Measurements from ENCODE around the gene DUSP21.
"Not testable (repeated sequence)": the region's sequence is repeated elsewhere in the genome, so short reads cannot be mapped to it uniquely, and the experiment has no call there.

The DUSP21 gene

GRCh38 chrX:44844204-44844603, 383 bp downstream of the DUSP21 start:
- no peak overlapping the region for H2BK5ac ChIP-seq (ENCODE audit: low read length)
- H2AK5ac ChIP-seq (ENCODE audit: low read depth, low read length) = no peak overlapping the region
- no peak overlapping the region for H4K8ac ChIP-seq (ENCODE audit: low read depth, low read length)
- no peaks in the 10 kb centered on the region for H3K4me1 ChIP-seq (ENCODE audit: control insufficient read depth in 2 of 2, insufficient read depth in 1 of 2, low read depth in 1 of 2, low read length in 2 of 2)
- no peak overlapping the region for H3K4me2 ChIP-seq (ENCODE audit: insufficient read depth, low read length, poor library complexity, severe bottlenecking)
- no peak overlapping the region for H2BK15ac ChIP-seq (ENCODE audit: low read length)
- no peak overlapping the region for H3K9ac ChIP-seq (ENCODE audit: low read depth, low read length, poor library complexity)
- H3K4me3 ChIP-seq (ENCODE audit: low read length in 2 of 2) = no peak overlapping the region
- H3K36me3 ChIP-seq (replicated peaks in 1 of 2; ENCODE audit: control insufficient read depth in 2 of 2, insufficient read depth in 2 of 2, low read length in 2 of 2) = no peaks in the 10 kb centered on the region
- no peak overlapping the region for H3K14ac ChIP-seq (ENCODE audit: low read length)
- no peak overlapping the region for H3K4ac ChIP-seq (ENCODE audit: low read length)
- no peaks in the 10 kb centered on the region for H3K79me1 ChIP-seq (ENCODE audit: low read depth, low read length)
- no peak overlapping the region for H3K27ac ChIP-seq (replicated peaks; ENCODE audit: low read length)
- H4K91ac ChIP-seq (ENCODE audit: low read depth, low read length, poor library complexity) = no peak overlapping the region
- no CpG with 5 or more reads among the region's 26 CpGs for WGBS, 2 donors (ENCODE audit: extremely low coverage in 2 of 2, insufficient read length in 2 of 2, insufficient replicate concordance in 1 of 2)
- no peaks in the 10 kb centered on the region for H3K27me3 ChIP-seq (ENCODE audit: control insufficient read depth in 3 of 3, insufficient read depth in 3 of 3, low read depth in 1 of 3, low read length in 3 of 3)
- no peak for DNase-seq (ENCODE audit: low spot score)
- H3K18ac ChIP-seq (ENCODE audit: low read length) = no peak overlapping the region
- H2BK120ac ChIP-seq (ENCODE audit: low read depth, low read length) = no peak overlapping the region
- no peak overlapping the region for H2BK12ac ChIP-seq (ENCODE audit: low read length)
- no peak overlapping the region for H3K23ac ChIP-seq (ENCODE audit: low read depth, low read length, poor library complexity)
- H3K9me3 ChIP-seq (replicated peaks in 1 of 2; ENCODE audit: control insufficient read depth in 2 of 2, insufficient read depth in 1 of 2, low read depth in 1 of 2, low read length in 2 of 2) = no peaks in the 10 kb centered on the region
- no peak overlapping the region for H2AFZ ChIP-seq (ENCODE audit: low read length)

DNA sequence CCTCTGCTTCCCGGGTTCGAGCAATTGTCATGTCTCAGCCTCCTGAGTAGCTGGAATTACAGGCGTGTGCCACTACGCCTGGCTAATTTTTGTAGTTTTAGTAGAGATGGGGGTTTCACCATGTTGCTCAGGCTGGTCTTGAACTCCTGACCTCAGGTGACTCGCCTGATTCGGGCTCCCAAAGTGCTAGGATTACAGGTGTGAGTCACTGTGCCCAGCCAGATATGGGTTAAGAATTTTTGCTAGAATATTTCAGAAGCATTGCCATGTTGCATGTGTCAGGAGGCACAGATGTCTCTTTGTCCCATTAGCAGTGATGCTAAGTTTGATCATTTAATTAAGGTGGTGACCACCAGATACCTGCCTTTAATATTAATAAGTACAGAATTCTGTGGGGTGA, 7.1 kb downstream of the DUSP21 start:
- not testable (repeated sequence) for H3K9me3 ChIP-seq (replicated peaks in 1 of 2; ENCODE audit: control insufficient read depth in 2 of 2, insufficient read depth in 1 of 2, low read depth in 1 of 2, low read length in 2 of 2); H4K91ac ChIP-seq (ENCODE audit: low read depth, low read length, poor library complexity); H3K18ac ChIP-seq (ENCODE audit: low read length); H2BK15ac ChIP-seq (ENCODE audit: low read length); H3K27me3 ChIP-seq (ENCODE audit: control insufficient read depth in 3 of 3, insufficient read depth in 3 of 3, low read depth in 1 of 3, low read length in 3 of 3); H2BK5ac ChIP-seq (ENCODE audit: low read length); H3K4me3 ChIP-seq (ENCODE audit: low read length in 2 of 2); H3K14ac ChIP-seq (ENCODE audit: low read length); H3K36me3 ChIP-seq (replicated peaks in 1 of 2; ENCODE audit: control insufficient read depth in 2 of 2, insufficient read depth in 2 of 2, low read length in 2 of 2); H3K27ac ChIP-seq (replicated peaks; ENCODE audit: low read length); H3K4me2 ChIP-seq (ENCODE audit: insufficient read depth, low read length, poor library complexity, severe bottlenecking); H3K4ac ChIP-seq (ENCODE audit: low read length); H4K8ac ChIP-seq (ENCODE audit: low read depth, low read length); H3K23ac ChIP-seq (ENCODE audit: low read depth, low read length, poor library complexity); H3K9ac ChIP-seq (ENCODE audit: low read depth, low read length, poor library complexity); H3K79me1 ChIP-seq (ENCODE audit: low read depth, low read length); H2BK12ac ChIP-seq (ENCODE audit: low read length); H3K4me1 ChIP-seq (ENCODE audit: control insufficient read depth in 2 of 2, insufficient read depth in 1 of 2, low read depth in 1 of 2, low read length in 2 of 2); H2AFZ ChIP-seq (ENCODE audit: low read length); H2AK5ac ChIP-seq (ENCODE audit: low read depth, low read length); H2BK120ac ChIP-seq (ENCODE audit: low read depth, low read length); DNase-seq (ENCODE audit: low spot score)
- no CpG with 5 or more reads among the region's 6 CpGs for WGBS, 2 donors (ENCODE audit: extremely low coverage in 2 of 2, insufficient read length in 2 of 2, insufficient replicate concordance in 1 of 2)

DNA sequence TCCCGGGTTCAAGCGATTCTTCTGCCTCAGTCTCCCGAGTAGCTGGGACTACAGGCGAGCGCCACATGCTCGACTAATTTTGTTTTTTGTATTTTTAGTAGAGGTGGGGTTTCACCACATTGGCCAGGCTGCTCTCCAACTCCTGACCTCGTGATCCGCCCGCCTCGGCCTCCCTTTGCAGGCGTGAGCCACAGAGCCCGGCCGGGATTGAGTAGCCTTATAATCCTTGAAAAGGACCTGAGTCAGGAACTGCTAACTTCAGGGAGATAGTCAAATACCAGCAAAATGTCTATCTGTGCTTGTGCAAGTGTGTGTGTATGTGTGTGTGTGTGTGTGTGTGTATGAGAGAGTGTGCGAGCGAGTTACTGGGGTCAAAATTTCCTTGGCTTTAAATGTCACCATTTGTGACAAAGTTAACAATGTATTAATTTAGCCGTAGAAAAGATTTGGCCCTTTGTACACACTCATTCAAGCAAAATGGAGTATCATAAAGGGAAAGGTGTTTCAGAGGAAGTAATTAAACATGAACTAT, 27.4 kb downstream of the DUSP21 start:
- Histone ChIP-seq H3K79me1 (ENCODE audit: low read depth, low read length) (peaks cover 2% of the 10 kb centered on the region), H2AK5ac (ENCODE audit: low read depth, low read length) (no peak overlapping the region), H2BK5ac (ENCODE audit: low read length) (no peak overlapping the region), H2BK12ac (ENCODE audit: low read length) (no peak overlapping the region), H3K4me1 (ENCODE audit: control insufficient read depth in 2 of 2, insufficient read depth in 1 of 2, low read depth in 1 of 2, low read length in 2 of 2) (no peaks in the 10 kb centered on the region), H3K27ac (replicated peaks; ENCODE audit: low read length) (peak overlapping the region; percentile 28), H2BK120ac (ENCODE audit: low read depth, low read length) (no peak overlapping the region), H3K14ac (ENCODE audit: low read length) (no peak overlapping the region), H3K23ac (ENCODE audit: low read depth, low read length, poor library complexity) (no peak overlapping the region), H2AFZ (ENCODE audit: low read length) (no peak overlapping the region), H2BK15ac (ENCODE audit: low read length) (no peak overlapping the region), H4K8ac (ENCODE audit: low read depth, low read length) (no peak overlapping the region), H3K4ac (ENCODE audit: low read length) (no peak overlapping the region), H3K4me2 (ENCODE audit: insufficient read depth, low read length, poor library complexity, severe bottlenecking) (no peak overlapping the region), H3K27me3 (ENCODE audit: control insufficient read depth in 3 of 3, insufficient read depth in 3 of 3, low read depth in 1 of 3, low read length in 3 of 3) (no peaks in the 10 kb centered on the region), H3K36me3 (replicated peaks in 1 of 2; ENCODE audit: control insufficient read depth in 2 of 2, insufficient read depth in 2 of 2, low read length in 2 of 2) (no peaks in the 10 kb centered on the region), H3K9me3 (replicated peaks in 1 of 2; ENCODE audit: control insufficient read depth in 2 of 2, insufficient read depth in 1 of 2, low read depth in 1 of 2, low read length in 2 of 2) (no peaks in the 10 kb centered on the region), H4K91ac (ENCODE audit: low read depth, low read length, poor library complexity) (no peak overlapping the region), H3K18ac (ENCODE audit: low read length) (no peak overlapping the region), H3K4me3 (ENCODE audit: low read length in 2 of 2) (peak overlapping the region in 1 of 2 donors; percentile 79), H3K9ac (ENCODE audit: low read depth, low read length, poor library complexity) (no peak overlapping the region)
- WGBS, 2 donors (ENCODE audit: extremely low coverage in 2 of 2, insufficient read length in 2 of 2, insufficient replicate concordance in 1 of 2) = no CpG with 5 or more reads among the region's 16 CpGs
- DNase-seq (ENCODE audit: low spot score) = no peak

- WGBS, 2 donors (ENCODE audit: extremely low coverage in 2 of 2, insufficient read length in 2 of 2, insufficient replicate concordance in 1 of 2) = no CpG with 5 or more reads among the region's 60 CpGs
- Histone ChIP-seq H3K4me1 (ENCODE audit: control insufficient read depth in 2 of 2, insufficient read depth in 1 of 2, low read depth in 1 of 2, low read length in 2 of 2) (no peaks in the 10 kb centered on the region), H3K23ac (ENCODE audit: low read depth, low read length, poor library complexity) (peak overlapping the region; percentile 43), H3K79me1 (ENCODE audit: low read depth, low read length) (peaks cover 2% of the 10 kb centered on the region), H3K9ac (ENCODE audit: low read depth, low read length, poor library complexity) (peak overlapping the region; percentile 60), H2BK5ac (ENCODE audit: low read length) (peak overlapping the region; percentile 82), H3K9me3 (replicated peaks in 1 of 2; ENCODE audit: control insufficient read depth in 2 of 2, insufficient read depth in 1 of 2, low read depth in 1 of 2, low read length in 2 of 2) (no peaks in the 10 kb centered on the region), H3K27ac (replicated peaks; ENCODE audit: low read length) (peak overlapping the region; percentile 93), H2BK15ac (ENCODE audit: low read length) (peak overlapping the region; percentile 75), H4K8ac (ENCODE audit: low read depth, low read length) (no peak overlapping the region), H3K36me3 (replicated peaks in 1 of 2; ENCODE audit: control insufficient read depth in 2 of 2, insufficient read depth in 2 of 2, low read length in 2 of 2) (no peaks in the 10 kb centered on the region), H3K27me3 (ENCODE audit: control insufficient read depth in 3 of 3, insufficient read depth in 3 of 3, low read depth in 1 of 3, low read length in 3 of 3) (no peaks in the 10 kb centered on the region), H3K4ac (ENCODE audit: low read length) (no peak overlapping the region), H2BK12ac (ENCODE audit: low read length) (no peak overlapping the region), H3K4me3 (ENCODE audit: low read length in 2 of 2) (peak overlapping the region; percentile 79 to 80), H3K4me2 (ENCODE audit: insufficient read depth, low read length, poor library complexity, severe bottlenecking) (peak overlapping the region; percentile 40), H2AFZ (ENCODE audit: low read length) (peak overlapping the region; percentile 92), H3K18ac (ENCODE audit: low read length) (peak overlapping the region; percentile 94), H2AK5ac (ENCODE audit: low read depth, low read length) (no peak overlapping the region), H2BK120ac (ENCODE audit: low read depth, low read length) (no peak overlapping the region), H4K91ac (ENCODE audit: low read depth, low read length, poor library complexity) (no peak overlapping the region), H3K14ac (ENCODE audit: low read length) (no peak overlapping the region)
- DNase-seq (ENCODE audit: low spot score) = no peak
These were observed 28.4 kb downstream of the DUSP21 start for GRCh38 chrX:44871931-44872820.

All from neuronal stem cell (in vitro differentiated cells).